ENCODE results near the gene LOXL1.
"Not testable (repeated sequence)": the region's sequence is repeated elsewhere in the genome, so short reads cannot be mapped to it uniquely, and the experiment has no call there.

- not testable (repeated sequence) for TF ChIP-seq ZKSCAN8 (CRISPR knock-in tag; IDR thresholded peaks at IDR 0.05); CCAR2 (IDR thresholded peaks at IDR 0.05; ENCODE audit: low read depth, low read length); THRAP3 (IDR thresholded peaks at IDR 0.05; ENCODE audit: borderline replicate concordance); ZNF24 (IDR thresholded peaks at IDR 0.05); ZNF165 (CRISPR knock-in tag; IDR thresholded peaks at IDR 0.05; ENCODE audit: borderline replicate concordance); POLR2A (conservative IDR thresholded peaks at IDR 0.05); ZNF507 (tag; conservative IDR thresholded peaks at IDR 0.05)
- TF ChIP-seq, protein P1, sequence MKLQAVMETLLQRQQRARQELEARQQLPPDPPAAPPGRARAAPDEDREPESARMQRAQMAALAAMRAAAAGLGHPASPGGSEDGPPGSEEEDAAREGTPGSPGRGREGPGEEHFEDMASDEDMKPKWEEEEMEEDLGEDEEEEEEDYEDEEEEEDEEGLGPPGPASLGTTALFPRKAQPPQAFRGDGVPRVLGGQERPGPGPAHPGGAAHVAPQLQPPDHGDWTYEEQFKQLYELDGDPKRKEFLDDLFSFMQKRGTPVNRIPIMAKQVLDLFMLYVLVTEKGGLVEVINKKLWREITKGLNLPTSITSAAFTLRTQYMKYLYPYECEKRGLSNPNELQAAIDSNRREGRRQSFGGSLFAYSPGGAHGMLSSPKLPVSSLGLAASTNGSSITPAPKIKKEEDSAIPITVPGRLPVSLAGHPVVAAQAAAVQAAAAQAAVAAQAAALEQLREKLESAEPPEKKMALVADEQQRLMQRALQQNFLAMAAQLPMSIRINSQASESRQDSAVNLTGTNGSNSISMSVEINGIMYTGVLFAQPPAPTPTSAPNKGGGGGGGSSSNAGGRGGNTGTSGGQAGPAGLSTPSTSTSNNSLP (IDR thresholded peaks at IDR 0.05; ENCODE audit: borderline replicate concordance, low read depth, low read length) = not testable (repeated sequence)
These were observed 49.3 kb downstream of the LOXL1 start for GRCh38 chr15:73975440-73976125.

Measured in K562 (cell line).